ENCODE data around the gene UPF1.
A peak's percentile ranks its signal among the peaks of the same experiment; 100 is the strongest.

Gene UPF1

DNA sequence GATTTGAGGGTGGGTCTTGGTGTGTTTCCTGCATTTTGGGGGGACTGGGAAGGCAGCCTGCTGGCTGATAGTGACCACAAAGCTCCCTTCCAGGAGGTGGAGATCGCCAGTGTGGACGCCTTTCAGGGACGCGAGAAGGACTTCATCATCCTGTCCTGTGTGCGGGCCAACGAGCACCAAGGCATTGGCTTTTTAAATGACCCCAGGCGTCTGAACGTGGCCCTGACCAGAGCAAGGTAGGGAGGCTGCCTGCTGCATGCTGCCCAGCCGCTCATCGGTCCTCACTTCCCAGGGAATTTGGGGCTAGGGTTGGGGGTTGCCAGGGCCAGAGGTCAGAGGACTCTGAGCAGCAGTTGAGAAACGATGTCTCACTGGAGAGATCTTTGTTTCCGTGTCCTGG is 30.2 kb downstream of the UPF1 start:
- H3K4me3 ChIP-seq (ENCODE audit: low read depth, low read length), result no peak overlapping the region
- TF ChIP-seq, protein P1, sequence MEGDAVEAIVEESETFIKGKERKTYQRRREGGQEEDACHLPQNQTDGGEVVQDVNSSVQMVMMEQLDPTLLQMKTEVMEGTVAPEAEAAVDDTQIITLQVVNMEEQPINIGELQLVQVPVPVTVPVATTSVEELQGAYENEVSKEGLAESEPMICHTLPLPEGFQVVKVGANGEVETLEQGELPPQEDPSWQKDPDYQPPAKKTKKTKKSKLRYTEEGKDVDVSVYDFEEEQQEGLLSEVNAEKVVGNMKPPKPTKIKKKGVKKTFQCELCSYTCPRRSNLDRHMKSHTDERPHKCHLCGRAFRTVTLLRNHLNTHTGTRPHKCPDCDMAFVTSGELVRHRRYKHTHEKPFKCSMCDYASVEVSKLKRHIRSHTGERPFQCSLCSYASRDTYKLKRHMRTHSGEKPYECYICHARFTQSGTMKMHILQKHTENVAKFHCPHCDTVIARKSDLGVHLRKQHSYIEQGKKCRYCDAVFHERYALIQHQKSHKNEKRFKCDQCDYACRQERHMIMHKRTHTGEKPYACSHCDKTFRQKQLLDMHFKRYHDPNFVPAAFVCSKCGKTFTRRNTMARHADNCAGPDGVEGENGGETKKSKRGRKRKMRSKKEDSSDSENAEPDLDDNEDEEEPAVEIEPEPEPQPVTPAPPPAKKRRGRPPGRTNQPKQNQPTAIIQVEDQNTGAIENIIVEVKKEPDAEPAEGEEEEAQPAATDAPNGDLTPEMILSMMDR (IDR thresholded peaks at IDR 0.05; ENCODE audit: control insufficient read depth, extremely low read depth, insufficient read depth), result no peak
- no peak for DNase-seq (ENCODE audit: low read depth)

DNA sequence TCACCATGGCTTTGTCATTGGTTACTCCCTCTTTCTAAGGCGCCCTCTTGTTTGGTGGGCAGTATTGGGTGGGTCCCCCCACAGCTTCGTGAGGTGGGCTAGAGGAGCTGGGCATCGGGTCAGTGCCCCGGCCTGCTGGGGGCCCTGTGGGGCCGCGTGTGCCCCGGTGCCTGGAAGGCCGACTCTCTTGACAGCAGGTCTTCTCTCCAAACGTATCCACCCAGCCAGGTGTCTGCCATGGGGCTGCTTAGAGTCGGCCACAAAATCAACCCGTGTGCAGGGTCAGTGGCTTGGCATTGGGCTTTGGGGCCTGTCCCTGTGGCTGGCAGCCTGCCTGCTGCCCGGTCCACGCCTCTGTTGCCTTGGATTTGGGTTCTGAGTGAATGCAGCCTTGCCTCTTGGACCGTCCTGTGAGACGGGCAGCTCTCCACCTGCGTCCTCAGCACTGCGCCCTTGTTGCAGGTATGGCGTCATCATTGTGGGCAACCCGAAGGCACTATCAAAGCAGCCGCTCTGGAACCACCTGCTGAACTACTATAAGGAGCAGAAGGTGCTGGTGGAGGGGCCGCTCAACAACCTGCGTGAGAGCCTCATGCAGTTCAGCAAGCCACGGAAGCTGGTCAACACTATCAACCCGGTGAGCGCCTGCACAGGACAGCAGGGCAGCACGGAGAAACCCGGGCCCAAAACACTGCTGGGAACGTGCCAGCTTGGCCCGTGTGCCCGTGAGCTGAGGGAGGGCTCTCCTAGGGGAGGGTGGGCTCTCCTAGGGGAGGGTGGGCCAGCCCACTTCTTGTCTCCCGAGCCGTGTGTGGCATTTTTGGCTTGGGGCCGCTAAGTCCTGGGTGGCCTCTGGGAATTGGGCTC is 31.4 kb downstream of the UPF1 start:
- H3K4me3 ChIP-seq (ENCODE audit: low read depth, low read length), result no peak overlapping the region
- TF ChIP-seq, protein P1 (IDR thresholded peaks at IDR 0.05; ENCODE audit: control insufficient read depth, extremely low read depth, insufficient read depth), result no peak
- no peak for DNase-seq (ENCODE audit: low read depth)

DNA sequence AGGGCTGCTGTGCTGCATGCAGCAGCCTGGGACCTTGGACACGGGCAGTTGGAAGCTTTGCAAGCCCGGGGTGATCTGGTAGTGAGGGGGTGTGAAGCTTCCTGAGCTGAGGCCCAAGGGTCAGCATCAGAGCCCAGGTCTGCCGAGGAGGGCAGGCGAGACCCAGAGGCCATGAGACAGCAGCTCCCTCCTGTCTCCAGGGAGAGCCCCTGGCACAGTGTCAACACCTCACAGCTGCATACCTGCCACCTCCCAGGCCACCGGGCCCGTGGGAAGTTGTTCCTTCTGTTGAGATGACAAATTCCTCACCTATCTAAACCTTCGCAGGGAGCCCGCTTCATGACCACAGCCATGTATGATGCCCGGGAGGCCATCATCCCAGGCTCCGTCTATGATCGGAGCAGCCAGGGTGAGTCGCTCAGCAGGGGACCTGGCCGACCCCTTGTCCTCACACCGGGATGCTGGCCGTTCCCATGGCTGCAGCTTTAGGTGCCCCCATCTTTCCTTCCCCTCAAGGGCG is 32.1 kb downstream of the UPF1 start:
- no peak overlapping the region for H3K4me3 ChIP-seq (ENCODE audit: low read depth, low read length)
- no peak for DNase-seq (ENCODE audit: low read depth)
- TF ChIP-seq, protein P1 (IDR thresholded peaks at IDR 0.05; ENCODE audit: control insufficient read depth, extremely low read depth, insufficient read depth), result no peak

DNA sequence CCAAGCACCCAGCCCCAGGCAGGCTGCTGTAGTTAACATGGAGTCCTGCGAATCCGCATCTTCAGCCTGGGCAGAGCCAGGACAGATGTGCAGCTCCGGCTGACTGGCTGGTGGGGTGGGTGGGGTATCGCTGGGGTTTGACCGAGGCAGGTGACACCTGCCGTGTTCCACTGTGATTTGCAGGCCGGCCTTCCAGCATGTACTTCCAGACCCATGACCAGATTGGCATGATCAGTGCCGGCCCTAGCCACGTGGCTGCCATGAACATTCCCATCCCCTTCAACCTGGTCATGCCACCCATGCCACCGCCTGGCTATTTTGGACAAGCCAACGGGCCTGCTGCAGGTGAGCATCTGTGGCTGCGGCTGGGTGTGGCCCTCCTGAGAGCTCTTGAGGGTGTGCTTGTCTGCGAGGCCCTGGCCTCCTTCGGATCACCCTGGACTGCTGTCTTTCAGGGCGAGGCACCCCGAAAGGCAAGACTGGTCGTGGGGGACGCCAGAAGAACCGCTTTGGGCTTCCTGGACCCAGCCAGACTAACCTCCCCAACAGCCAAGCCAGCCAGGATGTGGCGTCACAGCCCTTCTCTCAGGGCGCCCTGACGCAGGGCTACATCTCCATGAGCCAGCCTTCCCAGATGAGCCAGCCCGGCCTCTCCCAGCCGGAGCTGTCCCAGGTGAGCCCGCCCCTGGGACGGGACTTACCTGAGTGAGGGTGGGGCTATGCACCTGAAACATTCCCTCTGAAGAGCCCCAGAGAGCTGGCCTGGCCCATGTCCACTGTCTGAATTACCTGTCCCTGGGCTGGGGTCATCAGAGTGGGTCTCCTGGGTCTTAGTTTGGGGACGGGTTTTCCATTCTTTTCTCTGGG is 33.6 kb downstream of the UPF1 start:
- TF ChIP-seq, protein P1 (IDR thresholded peaks at IDR 0.05; ENCODE audit: control insufficient read depth, extremely low read depth, insufficient read depth), result no peak
- DNase-seq (ENCODE audit: low read depth), result no peak

DNA sequence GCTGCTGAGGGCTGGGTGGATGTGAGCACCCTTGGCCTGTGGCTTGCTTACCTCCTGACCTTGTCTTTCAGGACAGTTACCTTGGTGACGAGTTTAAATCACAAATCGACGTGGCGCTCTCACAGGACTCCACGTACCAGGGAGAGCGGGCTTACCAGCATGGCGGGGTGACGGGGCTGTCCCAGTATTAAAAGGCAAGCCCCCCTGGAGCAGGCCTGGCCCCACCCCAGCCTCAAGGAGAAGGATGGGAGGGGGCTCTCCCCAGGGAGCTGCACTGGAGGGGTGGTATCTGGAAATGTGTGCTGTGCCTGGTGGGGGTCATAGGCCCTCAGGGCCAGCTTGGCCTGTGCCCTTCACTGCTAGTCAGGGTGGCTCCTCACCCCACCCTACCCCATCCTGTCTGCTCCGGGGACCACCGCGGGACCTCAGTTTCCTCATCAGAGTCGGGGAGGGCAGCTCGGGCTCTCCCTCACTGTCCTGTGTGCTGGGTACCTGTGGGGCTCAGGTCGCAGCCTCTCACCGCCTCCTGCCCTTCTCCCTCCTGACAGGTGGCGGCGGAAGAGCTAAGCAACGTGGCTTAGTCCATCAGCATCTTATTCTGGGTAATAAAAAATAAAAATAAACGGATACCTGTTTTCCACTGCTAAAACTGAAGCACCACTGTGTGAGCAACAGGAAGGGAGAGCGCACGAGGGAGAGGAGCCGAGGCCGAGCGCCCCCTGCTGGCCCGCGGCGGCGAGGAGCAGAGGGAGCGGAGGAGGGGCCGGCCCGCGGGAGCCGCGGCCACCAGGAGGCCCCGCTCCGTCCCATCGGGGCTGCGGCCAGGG is 34.4 kb downstream of the UPF1 start:
- no peak overlapping the region for H3K4me3 ChIP-seq (ENCODE audit: low read depth, low read length)
- no peak for DNase-seq (ENCODE audit: low read depth)
- TF ChIP-seq, protein P1 (IDR thresholded peaks at IDR 0.05; ENCODE audit: control insufficient read depth, extremely low read depth, insufficient read depth), result peak; percentile 96

More for the DNA sequence above, 33.6 kb downstream of the UPF1 start:
- H3K4me3 ChIP-seq (ENCODE audit: low read depth, low read length), result no peak overlapping the region

DNA sequence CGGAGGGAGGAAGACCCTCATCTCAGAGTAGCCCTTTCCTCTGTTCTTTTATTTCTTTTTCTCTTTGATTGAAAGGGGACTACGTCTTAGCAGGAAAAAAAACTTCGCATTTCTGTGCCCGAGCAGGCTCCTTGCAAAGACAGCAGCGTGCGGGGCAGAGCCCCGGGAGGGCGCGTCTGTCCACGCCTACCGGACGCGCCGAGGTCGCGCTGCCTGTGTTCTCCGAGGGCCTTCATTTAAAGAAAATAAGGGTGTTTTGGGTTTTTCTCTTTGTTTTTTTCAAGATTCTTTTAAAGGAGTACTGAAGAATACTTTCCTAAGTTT is 35.0 kb downstream of the UPF1 start:
- TF ChIP-seq, protein P1 (IDR thresholded peaks at IDR 0.05; ENCODE audit: control insufficient read depth, extremely low read depth, insufficient read depth), result no peak
- no peak for DNase-seq (ENCODE audit: low read depth)
- H3K4me3 ChIP-seq (ENCODE audit: low read depth, low read length), result no peak overlapping the region

All from LNCaP clone FGC (cell line).